DND-41 (cell line): ENCODE measurements around the gene ZNF10.
A peak's percentile ranks its signal among the peaks of the same experiment; 100 is the strongest.

ENCODE experiments used
- ATAC-seq: fragments of 200-7000 bp; cut with Tn5 transposase; 3 replicates; pipeline ENCODE4 v1.9.1; 2021; ENCODE audit warnings: low read depth; ENCODE audit not compliant: insufficient read depth
- DNase-seq: peaks from one replicate; pipeline ENCODE4 v3.0.0-alpha.2; 2020
- H2AFZ ChIP-seq: 2 replicates; pipeline ENCODE4 v1.6.0; 2012; ENCODE audit warnings: low read depth, low read length
- H3K27ac ChIP-seq: 2 replicates; pipeline ENCODE4 v1.5.1; 2012; ENCODE audit warnings: low read length, inconsistent platforms
- H3K27me3 ChIP-seq: fragments of 200-600 bp; sonication (generic); 2 replicates; pipeline ENCODE4 v1.6.0; 2012; ENCODE audit warnings: low read length, mild to moderate bottlenecking, inconsistent platforms; ENCODE audit not compliant: insufficient read depth, poor library complexity
- H3K36me3 ChIP-seq: 2 replicates; pipeline ENCODE4 v1.5.1; 2012; ENCODE audit warnings: low read length, inconsistent platforms; ENCODE audit not compliant: insufficient read depth
- H3K4me1 ChIP-seq: 2 replicates; pipeline ENCODE4 v1.5.1; 2012; ENCODE audit warnings: mild to moderate bottlenecking, low read length; ENCODE audit not compliant: insufficient read depth
- H3K4me2 ChIP-seq: 2 replicates; pipeline ENCODE4 v1.6.0; 2012; ENCODE audit warnings: mild to moderate bottlenecking, moderate library complexity, low read length, inconsistent platforms; ENCODE audit not compliant: insufficient read depth
- H3K4me3 ChIP-seq, 2 experiments: fragments of 200-600 bp in 1 of 2; shearing (Covaris generic) in 1 of 2; 2 replicates each; pipeline ENCODE4 v1.5.1; 2012 to 2016; ENCODE audit warnings: inconsistent platforms in 2 of 2, low read length in 2 of 2, mild to moderate bottlenecking in 2 of 2, low read depth in 1 of 2, moderate library complexity in 1 of 2
- H3K79me2 ChIP-seq: 2 replicates; pipeline ENCODE4 v1.6.0; 2012; ENCODE audit warnings: low read length, inconsistent platforms; ENCODE audit not compliant: insufficient read depth
- H3K9ac ChIP-seq: 2 replicates; pipeline ENCODE4 v1.6.0; 2012; ENCODE audit warnings: low read depth, mild to moderate bottlenecking, inconsistent platforms, low read length, moderate library complexity
- H3K9me3 ChIP-seq: 2 replicates; pipeline ENCODE4 v1.5.1; 2012; ENCODE audit warnings: low read length, moderate library complexity, mild to moderate bottlenecking, inconsistent platforms; ENCODE audit not compliant: insufficient read depth, severe bottlenecking
- H4K20me1 ChIP-seq: 2 replicates; pipeline ENCODE4 v1.6.0; 2012; ENCODE audit warnings: low read length; ENCODE audit not compliant: insufficient read depth
- CTCF ChIP-seq: IDR thresholded peaks from 2 replicates; pipeline ENCODE4 v1.5.1; 2012; ENCODE audit warnings: borderline replicate concordance, low read length, moderate library complexity, mild to moderate bottlenecking; ENCODE audit not compliant: poor library complexity, severe bottlenecking; ENCODE audit errors: extremely low read depth
- EZH2 ChIP-seq: IDR thresholded peaks from 3 replicates; pipeline ENCODE4 v1.6.1; 2012; ENCODE audit warnings: borderline replicate concordance, low read depth, mild to moderate bottlenecking, moderate library complexity, low read length, inconsistent platforms; ENCODE audit not compliant: severe bottlenecking

The ZNF10 gene

GRCh38 chr12:133120385-133121191, 9.8 kb upstream of the ZNF10 start:
- Histone ChIP-seq H3K9me3 (peaks cover 94% of the 10 kb centered on the region), H3K4me3 (no peak overlapping the region), H4K20me1 (no peaks in the 10 kb centered on the region), H3K4me1 (no peaks in the 10 kb centered on the region), H3K27ac (no peak overlapping the region), H3K4me2 (no peak overlapping the region), H3K36me3 (peaks cover 91% of the 10 kb centered on the region), H3K79me2 (peaks cover 25% of the 10 kb centered on the region), H3K27me3 (no peaks in the 10 kb centered on the region), H2AFZ (no peak overlapping the region), H3K9ac (no peak overlapping the region)
- TF ChIP-seq EZH2 (no peak), CTCF (no peak)
- ATAC-seq (no peak), DNase-seq (no peak)

- H2AFZ ChIP-seq, result no peak overlapping the region
- no peak for DNase-seq
- peaks cover 91% of the 10 kb centered on the region for H3K36me3 ChIP-seq
- no peak for ATAC-seq
- H3K4me1 ChIP-seq, result peaks cover 8% of the 10 kb centered on the region
- H3K4me2 ChIP-seq, result no peak overlapping the region
- no peaks in the 10 kb centered on the region for H4K20me1 ChIP-seq
- H3K27ac ChIP-seq, result no peak overlapping the region
- TF ChIP-seq CTCF (no peak), EZH2 (no peak)
- H3K79me2 ChIP-seq, result peaks cover 58% of the 10 kb centered on the region
- H3K9ac ChIP-seq, result no peak overlapping the region
- no peak overlapping the region for H3K4me3 ChIP-seq
- no peaks in the 10 kb centered on the region for H3K27me3 ChIP-seq
- H3K9me3 ChIP-seq, result peaks cover 94% of the 10 kb centered on the region
Observed at GRCh38 chr12:133124674-133125073, 5.8 kb upstream of the ZNF10 start.

DNA sequence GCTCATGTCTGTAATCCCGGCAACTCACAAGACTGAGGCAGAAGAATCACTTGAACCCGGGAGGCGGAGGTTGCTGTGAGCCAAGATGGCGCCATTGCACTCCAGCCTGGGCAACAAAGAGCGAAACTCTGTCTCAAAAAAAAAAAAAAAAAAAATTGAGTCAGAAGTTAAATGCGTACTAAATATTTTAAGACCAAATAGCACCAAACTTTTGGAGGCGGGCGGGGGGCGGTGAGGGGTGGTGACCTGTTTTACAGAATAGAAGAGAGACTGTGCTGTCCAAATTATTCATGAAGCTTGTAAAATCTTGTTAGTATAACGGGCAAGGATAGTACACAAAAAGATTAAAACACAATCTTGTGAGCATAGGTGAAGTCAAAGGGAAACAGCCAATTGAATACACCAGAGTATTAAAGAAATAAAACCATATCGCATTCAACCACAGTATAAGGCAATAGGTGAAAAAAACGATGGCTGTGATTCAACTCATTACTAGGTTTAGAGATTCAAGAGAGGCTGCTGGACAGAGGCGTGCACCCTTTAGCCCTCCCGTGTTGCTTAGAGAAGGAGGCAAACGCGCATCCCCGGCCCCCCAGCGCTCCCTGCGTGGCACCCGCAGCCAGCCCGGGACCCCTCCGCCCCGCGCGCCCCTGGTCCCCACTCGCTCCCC, 924 bp upstream of the ZNF10 start:
- H4K20me1 ChIP-seq, result no peaks in the 10 kb centered on the region
- H3K4me3 ChIP-seq, result peak overlapping the region; percentile 38 to 100
- peak overlapping the region; percentile 90 for H3K27ac ChIP-seq
- H3K27me3 ChIP-seq, result no peaks in the 10 kb centered on the region
- TF ChIP-seq EZH2 (no peak), CTCF (no peak)
- peaks cover 77% of the 10 kb centered on the region for H3K9me3 ChIP-seq
- H3K9ac ChIP-seq, result peak overlapping the region; percentile 65
- peak overlapping the region; percentile 64 for H3K4me2 ChIP-seq
- peaks cover 80% of the 10 kb centered on the region for H3K79me2 ChIP-seq
- H2AFZ ChIP-seq, result peak overlapping the region; percentile 98
- no peak for ATAC-seq
- peak; percentile 18 for DNase-seq
- H3K36me3 ChIP-seq, result peaks cover 76% of the 10 kb centered on the region
- peaks cover 23% of the 10 kb centered on the region for H3K4me1 ChIP-seq
